Inferior parietal cortex (tissue), 1 donor: ENCODE results near the gene FAM181A.

Experiments used
- DNase-seq: peaks from one replicate; pipeline ENCODE4 v3.0.0-alpha.2; 2016; ENCODE audit errors: extremely low spot score

Gene FAM181A

DNA sequence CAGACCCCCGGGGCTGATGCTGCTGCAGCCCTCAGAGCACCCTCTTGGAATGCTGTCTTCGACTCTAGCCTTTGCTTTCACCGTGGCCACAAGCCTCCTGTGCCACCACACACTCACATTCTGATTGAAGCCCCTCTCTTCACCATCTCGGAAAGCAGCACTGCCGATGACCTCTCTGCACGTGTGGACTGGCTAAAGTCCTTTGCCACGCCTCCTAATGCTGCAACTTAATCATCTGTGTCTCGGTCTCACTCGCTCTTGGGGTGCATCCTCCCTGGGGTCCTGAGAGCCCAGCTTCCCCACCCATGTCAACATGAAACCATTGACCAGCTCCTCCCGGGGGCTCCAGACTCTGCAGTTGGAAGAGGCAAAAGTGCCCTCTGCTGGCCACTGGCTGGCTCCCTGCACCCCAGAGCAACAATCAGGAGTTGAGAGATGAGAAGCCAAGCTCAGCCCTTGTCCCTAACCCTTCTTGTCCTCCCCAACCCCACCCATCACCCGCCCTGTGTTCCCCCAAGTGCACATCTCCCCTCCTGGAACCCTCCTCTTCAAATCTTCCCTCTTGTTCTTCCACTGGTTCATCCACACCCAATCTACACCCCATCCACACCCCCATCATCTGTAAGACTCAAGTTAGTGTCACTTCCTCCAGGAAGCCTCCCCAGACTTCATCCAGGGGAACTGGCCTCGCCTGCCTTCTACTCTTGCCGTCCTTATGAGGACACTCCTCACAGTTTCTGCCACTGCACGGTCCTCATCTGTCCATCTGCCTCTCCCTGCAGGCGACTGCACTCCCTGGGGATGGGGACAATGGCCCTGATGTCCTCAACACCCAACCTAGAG, 23.6 kb upstream of the FAM181A start:
- no peak for DNase-seq

DNA sequence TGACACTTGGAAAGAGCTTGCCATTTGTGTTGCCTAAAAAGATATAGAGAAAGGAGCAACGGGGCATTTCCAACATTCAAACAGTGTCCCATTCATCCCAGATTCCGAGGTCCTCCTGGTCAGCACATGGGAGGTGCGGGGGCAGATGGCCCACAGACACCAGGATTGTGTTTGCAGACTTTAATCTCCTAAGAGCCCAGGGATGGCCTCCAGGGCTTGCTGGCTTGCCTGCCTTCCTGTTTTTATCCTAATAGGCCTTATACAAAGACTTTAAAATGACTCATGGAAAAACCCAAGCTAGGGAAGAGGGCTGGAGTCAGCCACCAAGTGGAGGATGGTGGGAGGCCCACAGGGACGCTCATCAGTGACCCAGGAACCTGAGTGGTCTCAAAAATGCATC, 21.5 kb upstream of the FAM181A start:
- no peak for DNase-seq

DNA sequence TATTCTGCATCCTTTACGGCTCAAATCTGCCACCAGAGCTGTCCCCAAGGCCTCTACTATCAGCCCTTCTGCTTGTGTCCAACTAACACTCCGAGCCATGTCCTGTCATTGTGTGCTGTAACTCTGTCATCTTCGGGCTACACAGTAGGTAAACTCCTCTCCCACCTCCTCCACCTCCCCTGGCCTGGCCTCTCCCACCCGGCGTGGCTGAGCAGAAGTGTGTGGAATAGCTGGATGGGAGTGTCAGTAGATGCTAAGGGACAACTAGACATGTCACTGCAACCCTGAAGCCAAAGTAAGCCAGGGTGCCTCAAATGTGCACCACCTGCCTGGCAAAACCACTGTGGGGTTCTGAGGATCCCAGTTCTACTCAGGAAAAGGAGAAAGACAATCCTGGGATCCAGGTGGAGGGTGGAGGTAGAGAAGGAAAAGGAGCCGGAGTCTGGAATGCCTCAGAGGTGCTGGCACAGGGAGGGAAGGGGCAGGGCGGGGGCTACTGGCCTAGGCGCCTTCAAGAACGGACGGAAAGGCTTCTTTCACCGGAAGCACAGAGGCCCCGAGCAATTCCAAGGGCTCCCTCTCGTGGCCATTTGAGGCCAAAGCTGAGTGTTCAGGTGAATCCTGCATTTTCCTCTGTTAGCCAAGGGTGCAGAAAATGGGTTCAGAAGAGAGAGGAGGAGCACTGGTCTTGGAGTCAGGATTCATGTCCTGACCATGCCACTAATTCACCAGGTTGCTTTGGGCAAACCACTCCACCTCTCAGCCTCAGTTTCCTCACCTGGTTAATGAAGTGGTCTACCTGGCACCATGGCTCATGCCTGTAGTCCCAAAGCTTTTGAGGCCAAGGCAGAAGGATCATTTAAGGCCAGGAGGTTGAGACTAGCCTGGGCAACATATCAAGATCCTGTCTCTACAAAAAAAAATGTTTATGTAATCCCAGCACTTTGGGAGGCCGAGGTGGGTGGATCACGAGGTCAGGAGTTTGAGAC, 20.5 kb upstream of the FAM181A start:
- DNase-seq, result peak; percentile 69

DNA sequence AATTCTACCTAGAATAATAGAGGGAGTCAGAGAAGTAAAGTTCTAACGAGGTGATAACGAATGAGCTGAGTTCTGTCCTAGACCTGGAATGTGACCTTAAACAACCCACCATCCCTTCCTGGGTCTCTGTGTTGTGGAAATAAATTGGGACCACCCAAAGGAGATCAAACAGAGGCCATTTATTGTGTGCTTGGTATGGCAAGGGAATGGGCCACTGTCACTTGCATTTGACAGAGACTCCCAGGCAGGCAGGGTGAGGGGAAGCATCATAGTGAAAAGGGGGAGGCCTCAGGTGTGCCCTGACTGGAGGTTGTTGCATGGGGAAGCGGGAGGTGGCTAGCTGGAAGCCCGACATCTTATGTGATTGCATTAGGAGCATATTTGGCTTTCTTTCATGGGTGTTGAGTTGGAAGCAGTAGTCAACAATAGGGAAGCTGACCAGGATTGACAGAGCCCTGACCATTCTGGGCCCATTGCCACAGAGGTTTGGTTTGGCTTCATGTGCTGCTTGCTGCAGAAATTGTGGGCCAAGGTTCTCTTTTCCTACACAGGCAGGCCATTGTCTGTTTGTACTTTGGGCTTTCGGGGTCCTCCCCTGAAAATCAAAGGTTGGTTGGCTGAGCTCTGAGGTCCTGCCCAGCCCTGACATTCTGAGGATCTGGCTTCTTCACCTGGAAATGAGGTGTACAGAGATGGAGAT, 17.6 kb upstream of the FAM181A start:
- DNase-seq, result no peak

DNA sequence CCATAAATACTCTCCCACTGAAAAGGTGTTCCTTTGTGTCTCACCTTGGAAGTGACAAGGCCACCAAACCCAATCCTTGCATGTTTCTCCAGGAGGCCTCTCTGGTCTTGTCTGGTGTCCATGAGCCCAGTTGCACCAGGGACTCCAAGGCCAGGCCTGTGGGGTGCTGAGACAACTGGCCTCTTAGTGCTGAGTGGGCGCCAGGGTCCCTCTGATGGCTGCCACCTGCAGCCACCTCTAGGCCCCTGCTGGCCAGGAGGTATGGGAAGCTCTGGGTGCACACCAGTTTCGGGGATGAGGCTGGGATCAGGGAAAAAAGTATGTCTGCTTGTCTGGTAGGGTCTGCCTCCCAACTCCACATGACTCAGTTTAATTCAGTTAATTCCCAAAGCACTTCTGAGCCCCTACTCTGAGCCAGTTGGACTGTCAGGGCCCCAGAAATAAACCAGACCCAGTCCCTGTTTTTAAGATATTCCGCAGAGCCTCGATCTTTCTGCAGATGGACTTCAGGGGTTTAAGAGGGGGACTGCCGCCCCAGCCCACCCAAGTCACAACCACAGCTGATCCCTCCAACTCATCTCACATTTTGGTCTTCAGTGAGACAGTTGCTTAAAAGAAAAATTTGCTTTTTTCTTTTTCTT, 15.0 kb upstream of the FAM181A start:
- DNase-seq, result no peak

DNA sequence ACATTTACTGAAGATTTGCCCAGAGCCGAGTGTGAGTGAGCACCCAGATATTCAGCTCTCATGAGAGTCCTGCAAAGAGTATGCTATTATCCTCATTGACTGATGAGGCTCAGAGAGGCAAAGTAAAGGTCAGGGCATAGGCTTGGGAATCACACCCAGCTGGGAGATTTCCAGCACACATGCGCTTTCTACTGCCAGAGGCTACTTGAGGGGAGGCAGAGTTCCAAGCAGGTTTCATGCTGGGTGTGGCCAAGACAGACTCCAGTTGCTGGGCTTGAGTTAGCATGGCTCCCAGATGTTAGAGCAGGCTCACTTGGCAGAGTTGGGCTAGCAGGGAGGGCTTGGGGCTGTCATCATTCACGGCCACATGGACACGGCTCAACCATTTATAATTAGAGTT, 14.4 kb upstream of the FAM181A start:
- DNase-seq, result no peak

DNA sequence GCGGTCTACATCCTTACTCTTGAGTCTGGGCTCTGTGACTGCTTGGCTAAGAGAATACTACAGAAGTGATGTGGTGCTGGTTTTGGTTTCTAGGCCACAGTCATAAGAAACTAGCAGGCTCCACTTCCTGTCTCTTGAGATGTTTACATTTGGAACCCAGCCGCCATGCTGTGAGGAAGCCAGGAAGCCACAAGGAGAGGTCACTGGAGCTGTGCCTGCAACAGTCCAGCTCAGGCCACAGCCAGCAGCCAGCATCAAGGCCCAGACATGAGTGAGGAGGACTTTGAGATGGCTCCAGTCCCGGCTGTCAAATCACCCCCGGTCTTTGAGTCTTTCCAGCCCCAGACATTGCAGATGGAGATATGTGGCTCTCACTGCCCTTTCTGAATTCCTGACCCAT, 12.9 kb upstream of the FAM181A start:
- no peak for DNase-seq

DNA sequence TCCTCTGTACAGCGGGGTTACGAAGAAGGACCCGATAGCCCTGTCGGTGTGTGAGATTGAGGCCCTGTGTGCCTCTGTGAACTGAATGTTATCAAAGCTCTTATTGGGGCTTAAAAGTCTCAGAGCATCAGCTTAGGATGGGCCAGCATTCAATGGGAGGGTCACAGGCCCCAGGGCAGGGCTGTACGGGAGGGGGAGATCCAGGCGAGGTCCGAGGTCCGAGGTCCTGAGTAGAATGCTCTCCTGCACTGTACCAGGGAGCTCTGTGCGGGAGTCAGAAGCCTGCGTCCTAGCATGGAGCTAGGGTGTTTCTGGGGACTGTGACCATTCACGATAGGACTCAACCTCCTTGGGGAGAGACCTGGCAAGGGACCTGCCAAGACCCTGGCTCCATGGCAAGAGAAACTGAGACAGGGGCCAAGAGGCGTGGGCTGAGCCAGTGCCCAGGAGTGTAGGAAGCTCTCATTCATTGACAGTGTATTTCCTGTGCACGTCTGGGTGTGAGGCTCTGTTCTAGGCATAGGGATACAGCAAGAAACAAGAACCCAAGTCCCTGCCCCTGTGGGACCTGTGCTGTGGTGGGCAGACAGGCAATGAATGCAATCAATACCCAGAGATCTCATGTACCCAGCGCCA, 12.0 kb upstream of the FAM181A start:
- DNase-seq, result no peak

DNA sequence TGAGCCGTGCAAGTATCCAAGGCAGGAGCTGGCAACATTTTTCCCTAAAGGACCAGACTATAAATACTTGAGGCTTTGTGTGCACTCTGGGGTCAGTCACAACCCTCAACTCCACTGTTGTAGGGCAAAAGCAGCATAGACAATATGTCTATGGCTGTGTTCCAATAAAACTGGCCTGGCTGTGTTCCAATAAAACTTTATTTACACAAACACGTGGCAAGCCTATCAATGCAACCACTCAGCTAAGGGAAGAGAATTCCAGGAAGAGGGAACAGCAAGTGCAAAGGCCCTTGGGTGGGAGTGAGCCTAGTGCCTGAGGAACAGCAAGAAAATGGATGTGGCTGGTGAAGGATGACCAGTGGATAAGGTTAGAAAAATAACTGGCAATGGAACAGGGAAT, 11.3 kb upstream of the FAM181A start:
- no peak for DNase-seq

DNA sequence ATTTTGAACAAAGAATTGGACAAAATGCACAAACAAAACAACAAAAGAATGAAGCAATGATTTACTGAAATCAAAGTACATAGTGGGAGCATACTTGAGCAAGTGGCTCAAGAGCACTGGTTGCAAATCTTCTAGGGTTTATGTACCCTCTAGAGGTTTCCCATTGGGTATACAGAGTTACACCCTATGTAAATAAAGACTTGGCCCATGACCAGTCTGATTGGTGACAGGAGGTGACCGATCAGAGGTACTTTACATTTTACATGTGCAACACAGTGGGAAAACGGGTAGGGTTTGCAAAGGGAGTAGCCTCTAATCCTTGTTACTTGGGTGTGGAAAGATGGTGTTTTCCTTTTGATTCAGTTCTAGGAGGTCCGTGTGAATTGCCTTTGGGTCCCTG, 10.6 kb upstream of the FAM181A start:
- DNase-seq, result no peak

DNA sequence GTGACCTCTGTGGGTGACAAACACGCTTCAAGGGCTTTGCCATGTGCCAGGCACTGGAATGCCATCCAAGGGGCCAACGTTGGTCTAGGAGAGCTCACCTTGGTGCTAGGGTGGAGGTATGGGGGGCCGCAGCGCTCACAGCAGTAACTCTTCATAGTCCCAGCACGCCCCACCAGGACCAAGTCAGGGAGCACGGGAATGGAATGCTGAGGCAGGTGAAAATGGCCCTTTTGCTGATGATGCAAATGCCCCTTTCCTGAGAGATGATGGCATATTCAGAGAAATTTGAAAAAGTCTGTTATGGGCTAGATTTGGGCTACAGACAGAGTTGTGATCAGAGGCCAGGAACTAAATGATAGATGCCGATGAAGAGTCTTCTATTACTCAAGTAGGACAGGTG, 10.0 kb upstream of the FAM181A start:
- no peak for DNase-seq

DNA sequence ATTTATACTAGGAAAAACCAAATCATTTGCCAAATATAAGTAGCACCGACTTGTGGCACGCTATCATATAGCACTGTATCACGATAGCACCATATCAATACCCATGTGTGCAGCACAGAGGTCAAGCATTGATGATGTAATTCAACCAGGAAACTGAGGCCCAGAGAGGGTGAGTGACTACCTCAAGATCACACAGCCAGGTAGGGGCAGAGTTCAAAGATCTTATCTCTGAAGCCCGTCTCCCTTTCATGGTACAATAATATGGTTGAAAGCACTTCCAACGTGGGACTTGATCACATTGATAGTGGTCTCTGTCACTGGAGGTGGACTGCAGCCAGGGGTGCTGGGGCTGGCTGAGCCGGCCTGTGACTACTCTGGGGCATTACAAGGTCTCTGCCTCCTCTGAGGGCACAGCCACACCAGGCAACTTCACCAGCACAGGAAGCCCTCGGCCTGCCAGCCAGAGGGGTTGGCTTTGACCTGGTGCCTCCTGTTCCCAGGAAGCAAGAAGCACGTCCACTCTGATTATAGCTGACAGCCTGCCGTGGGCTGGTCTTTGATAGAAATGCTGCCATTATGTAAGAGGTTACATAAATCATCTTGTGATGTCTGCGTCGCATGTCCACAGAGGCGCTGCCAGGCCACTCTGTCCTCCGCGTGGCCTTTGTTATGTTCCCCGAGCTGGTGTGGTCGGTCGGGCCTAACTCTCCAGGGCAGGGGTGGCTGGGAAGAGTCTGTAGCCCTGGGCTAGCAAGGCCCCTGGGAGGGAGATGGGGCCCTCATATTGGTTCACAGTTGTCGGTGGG, 5.9 kb upstream of the FAM181A start:
- DNase-seq, result no peak

DNA sequence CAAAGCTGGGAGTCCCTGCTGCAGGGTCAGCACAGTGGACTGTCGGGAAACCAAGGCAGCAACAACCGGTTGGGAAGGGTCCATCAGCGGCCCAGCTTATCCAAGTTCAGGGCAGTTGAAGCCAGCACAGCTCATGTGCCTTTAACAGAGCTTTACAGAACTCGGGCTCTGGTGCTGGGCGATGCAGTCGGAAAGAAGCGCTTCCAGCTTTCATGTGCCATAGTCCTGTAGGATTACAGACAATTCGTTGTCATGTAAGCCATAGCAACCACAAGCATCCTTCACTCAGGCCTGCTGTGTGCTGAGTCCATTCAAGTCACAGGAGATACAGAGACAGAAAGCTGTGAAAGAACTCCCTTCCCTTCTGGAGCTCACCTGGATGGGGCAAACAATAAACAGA, 3.5 kb upstream of the FAM181A start:
- no peak for DNase-seq

DNA sequence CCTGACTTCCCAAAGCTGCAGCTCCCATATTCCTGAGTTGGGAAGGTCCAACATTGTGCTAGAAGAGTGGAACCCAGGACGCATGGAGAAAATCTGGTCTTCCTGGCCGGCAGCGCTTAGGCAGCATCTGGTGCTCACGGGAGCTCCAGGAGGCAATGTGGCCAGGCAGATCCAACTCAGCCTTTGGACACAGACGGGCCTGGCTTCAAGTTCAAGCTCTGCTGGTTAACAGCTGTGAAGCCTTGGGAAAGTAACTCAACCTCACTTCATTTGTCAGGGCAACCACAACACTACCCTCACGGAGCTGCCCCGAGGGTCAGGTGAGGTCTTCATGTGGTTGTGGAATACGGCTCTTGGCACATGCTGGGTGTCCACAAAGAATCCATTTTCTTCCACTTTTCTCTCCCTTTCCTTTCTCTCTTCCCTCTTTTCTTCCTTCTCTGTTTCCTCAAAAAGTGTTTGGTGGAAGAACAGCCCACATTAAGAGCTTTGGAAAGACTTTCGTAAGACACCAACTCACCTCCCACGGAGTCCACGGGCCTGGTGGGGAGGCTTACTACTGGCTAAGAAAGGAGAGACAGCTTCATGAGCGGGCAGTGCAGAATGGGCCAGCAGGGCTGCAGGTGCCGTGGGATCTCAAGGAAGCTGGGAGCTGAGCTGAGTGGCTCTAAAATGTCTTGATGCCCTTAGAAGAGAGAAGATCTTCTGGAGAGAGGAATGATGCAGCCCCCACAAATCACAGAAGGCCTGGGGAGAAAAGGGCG, 2.4 kb upstream of the FAM181A start:
- DNase-seq, result peak; percentile 14

DNA sequence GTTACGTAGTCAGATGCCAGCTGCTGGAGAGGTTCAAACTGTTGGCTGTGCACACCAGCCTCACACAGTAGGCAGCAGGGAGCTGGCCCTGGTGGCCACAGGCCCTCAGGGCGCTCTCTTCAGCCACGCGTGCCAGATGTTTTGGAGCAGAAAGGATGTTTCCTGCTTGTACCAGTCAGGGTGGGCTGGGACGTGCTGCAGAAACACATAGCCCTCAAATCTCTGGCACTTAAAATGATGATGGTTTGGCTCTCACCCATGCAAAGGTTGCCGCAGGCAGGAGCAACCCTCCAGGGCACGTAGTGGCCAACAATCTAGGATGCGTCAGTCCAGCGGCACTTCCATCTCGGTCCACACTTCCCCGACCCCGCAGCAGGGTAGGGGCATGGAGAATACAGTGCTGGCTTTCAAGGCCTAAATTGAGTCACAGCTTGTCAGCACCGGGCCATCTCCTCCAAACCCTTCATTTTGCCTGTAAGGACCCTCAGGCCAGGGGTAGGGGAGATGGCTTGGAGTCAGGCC, 1.7 kb upstream of the FAM181A start:
- no peak for DNase-seq

DNA sequence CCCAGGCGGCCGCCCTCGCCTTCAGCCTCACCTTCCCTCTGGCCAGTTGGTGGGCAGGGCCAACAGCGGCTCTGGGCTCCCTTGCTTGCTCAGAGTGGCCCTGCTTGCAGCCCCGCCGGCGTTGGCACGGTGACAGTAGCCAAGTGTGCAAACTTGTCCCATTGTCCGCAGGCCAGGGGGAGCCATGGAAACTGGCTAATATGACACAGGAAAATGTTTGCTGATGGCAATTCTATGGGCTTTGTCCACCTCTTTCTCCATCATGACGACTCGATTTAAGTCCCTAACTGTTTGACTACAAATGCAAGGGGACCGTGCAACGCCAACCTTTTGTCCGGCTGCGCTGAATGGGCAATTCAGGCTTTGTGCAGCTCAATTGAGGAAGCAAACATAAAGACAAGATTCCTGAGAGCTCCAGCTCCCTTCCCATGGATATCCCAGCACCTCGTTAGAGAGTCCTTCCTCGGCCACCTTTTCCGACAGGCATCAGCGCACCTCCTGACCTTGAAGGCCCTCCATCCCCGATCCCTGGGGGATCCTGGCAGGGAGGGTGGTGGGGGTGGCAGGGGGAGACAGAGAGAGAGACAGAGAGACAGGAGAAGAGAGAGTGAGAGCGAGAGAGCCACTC, 785 bp upstream of the FAM181A start:
- DNase-seq, result peak; percentile 22

DNA sequence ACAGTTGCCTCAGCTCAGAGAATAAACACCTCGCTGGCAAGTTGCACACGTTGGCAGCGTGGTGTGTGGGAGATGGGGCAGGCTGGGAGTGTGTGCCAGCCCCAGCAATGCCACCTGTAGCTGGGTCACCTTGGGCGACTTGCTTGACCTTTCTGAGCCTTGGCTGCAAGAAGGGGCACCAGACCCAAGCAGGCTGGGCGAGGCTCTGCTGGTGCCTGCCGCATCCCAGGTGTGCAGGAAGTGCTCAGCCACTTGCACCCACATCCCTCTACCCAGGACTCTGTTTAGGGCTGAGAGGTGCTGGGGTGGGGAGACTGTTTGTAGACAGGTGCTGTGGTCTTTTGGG, 629 bp downstream of the FAM181A start:
- DNase-seq, result no peak

DNA sequence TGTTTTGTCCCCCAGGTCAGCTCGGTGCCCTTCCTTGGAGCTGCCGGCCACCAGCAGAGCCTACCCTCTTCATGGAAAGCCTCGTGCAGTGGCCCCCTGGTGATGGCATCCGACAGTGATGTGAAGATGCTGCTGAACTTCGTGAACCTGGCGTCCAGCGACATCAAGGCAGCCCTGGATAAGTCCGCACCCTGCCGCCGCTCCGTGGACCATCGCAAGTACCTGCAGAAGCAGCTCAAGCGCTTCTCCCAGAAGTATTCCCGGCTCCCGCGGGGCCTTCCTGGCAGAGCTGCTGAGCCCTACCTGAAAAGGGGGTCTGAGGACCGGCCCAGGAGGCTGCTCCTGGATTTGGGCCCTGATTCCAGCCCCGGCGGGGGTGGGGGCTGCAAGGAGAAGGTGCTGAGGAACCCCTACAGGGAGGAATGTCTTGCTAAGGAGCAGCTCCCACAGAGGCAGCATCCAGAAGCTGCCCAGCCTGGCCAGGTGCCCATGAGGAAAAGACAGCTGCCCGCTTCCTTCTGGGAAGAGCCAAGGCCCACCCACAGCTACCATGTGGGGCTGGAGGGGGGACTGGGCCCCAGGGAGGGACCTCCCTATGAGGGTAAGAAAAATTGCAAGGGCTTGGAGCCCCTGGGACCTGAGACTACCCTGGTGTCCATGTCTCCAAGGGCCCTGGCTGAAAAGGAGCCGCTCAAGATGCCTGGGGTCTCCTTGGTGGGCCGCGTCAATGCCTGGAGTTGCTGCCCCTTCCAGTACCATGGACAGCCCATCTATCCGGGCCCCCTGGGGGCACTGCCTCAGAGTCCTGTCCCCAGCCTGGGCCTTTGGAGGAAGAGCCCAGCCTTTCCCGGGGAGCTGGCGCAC, 1.3 kb downstream of the FAM181A start:
- DNase-seq, result no peak
